Endothelial cell of umbilical vein (primary cell): ENCODE results near the gene L1CAM. TPM values are rescaled to one million over a fixed set of nuclear protein-coding genes. Genes with fewer than 3 reads are reported as not detected.

Source experiments
- BruUV-seq: library from RNA; stranded (reverse); fragments of 400-500 nt; replicated peaks from 2 replicates; lab custom pipeline; 2021; lab: Mats Ljungman, UMichigan
- CTCF ChIA-PET: fragments of 300-600, 350-600 bp; sonication (Branson Sonifier 250); formaldehyde crosslinking; loops from one replicate; lab custom pipeline; 2021; ENCODE audit warnings: antibody characterized with exemption, inconsistent platforms; lab: Charles Lee
- POLR2A ChIA-PET: fragments of 300-600, 350-600 bp; sonication (Branson Sonifier 250); formaldehyde crosslinking; loops from one replicate; lab custom pipeline; 2021; ENCODE audit warnings: antibody characterized with exemption, inconsistent platforms; lab: Charles Lee
- DNase-seq: peaks from one replicate; pipeline ENCODE4 v3.0.0-alpha.2; 2011; ENCODE audit warnings: low read depth, low spot score
- FAIRE-seq: peaks from 2 replicates; lab custom pipeline; 2011; peaks lifted over from hg19 to GRCh38; lab: Jason Lieb, UNC
- H2AFZ ChIP-seq: 2 replicates; pipeline ENCODE4 v1.6.0; 2012; ENCODE audit warnings: low read depth, low read length, control low read depth, inconsistent platforms
- H3K27ac ChIP-seq: 2 replicates; pipeline ENCODE4 v1.5.1; 2011; ENCODE audit warnings: low read depth, mild to moderate bottlenecking, control low read depth, low read length, moderate library complexity; ENCODE audit not compliant: insufficient read depth
- H3K27me3 ChIP-seq, 2 experiments: 2 replicates each; pipeline versions ENCODE4 v1.6.0 to v1.6.1; 2011; ENCODE audit warnings: low read length in 2 of 2, mixed read lengths in 1 of 2; ENCODE audit not compliant: control insufficient read depth in 2 of 2, insufficient read depth in 2 of 2
- H3K36me3 ChIP-seq, 2 experiments: 2 replicates in 1 of 2; 3 replicates in 1 of 2; pipeline ENCODE4 v1.5.1; 2011; ENCODE audit warnings: low read length in 2 of 2, mild to moderate bottlenecking in 1 of 2, moderate library complexity in 1 of 2; ENCODE audit not compliant: control insufficient read depth in 2 of 2, insufficient read depth in 2 of 2; ENCODE audit errors: extremely low read depth in 1 of 2
- H3K4me1 ChIP-seq: 3 replicates; pipeline ENCODE4 v1.5.1; 2011; ENCODE audit warnings: mild to moderate bottlenecking, low read length; ENCODE audit not compliant: control insufficient read depth, insufficient read depth; ENCODE audit errors: extremely low read depth
- H3K4me2 ChIP-seq: 2 replicates; pipeline ENCODE4 v1.6.1; 2011; ENCODE audit warnings: low read length, control low read depth, mixed read lengths; ENCODE audit not compliant: insufficient read depth
- H3K4me3 ChIP-seq, 3 experiments: fragments of 200-600 bp in 1 of 3; sonication (generic), shearing (Covaris generic) in 1 of 3; replicated peaks in 1 of 3; 2 replicates each; pipeline ENCODE4 v1.5.1; 2011 to 2016; ENCODE audit warnings: control low read depth in 3 of 3, low read length in 3 of 3, mild to moderate bottlenecking in 2 of 3, inconsistent platforms in 1 of 3, low read depth in 1 of 3, moderate library complexity in 1 of 3; ENCODE audit not compliant: insufficient read depth in 1 of 3
- H3K79me2 ChIP-seq: 2 replicates; pipeline ENCODE4 v1.6.0; 2012; ENCODE audit warnings: low read length, inconsistent platforms; ENCODE audit not compliant: control insufficient read depth, insufficient read depth
- H3K9ac ChIP-seq: replicated peaks from 2 replicates; pipeline ENCODE3; 2011; ENCODE audit warnings: low read length, control low read depth; ENCODE audit not compliant: insufficient read depth; ENCODE audit errors: extremely low read depth
- H3K9me1 ChIP-seq: replicated peaks from 3 replicates; pipeline ENCODE4 v1.6.0; 2011; ENCODE audit warnings: mild to moderate bottlenecking, low read length; ENCODE audit not compliant: control insufficient read depth, insufficient read depth; ENCODE audit errors: extremely low read depth
- H3K9me3 ChIP-seq: replicated peaks from 2 replicates; pipeline ENCODE4 v1.5.1; 2012; ENCODE audit warnings: low read length, inconsistent platforms; ENCODE audit not compliant: control insufficient read depth, insufficient read depth
- H4K20me1 ChIP-seq: replicated peaks from 2 replicates; pipeline ENCODE3; 2011; ENCODE audit warnings: mild to moderate bottlenecking, low read length; ENCODE audit not compliant: control insufficient read depth, insufficient read depth; ENCODE audit errors: extremely low read depth
- EZH2 ChIP-seq: IDR thresholded peaks from 2 replicates; pipeline ENCODE4 v1.6.1; 2012; ENCODE audit warnings: borderline replicate concordance, low read depth, mild to moderate bottlenecking, moderate library complexity, low read length, inconsistent platforms; ENCODE audit not compliant: severe bottlenecking
- FOS ChIP-seq: IDR thresholded peaks from 2 replicates; pipeline ENCODE4 v1.6.1; 2011; ENCODE audit warnings: mild to moderate bottlenecking, low read length, moderate library complexity, borderline replicate concordance; ENCODE audit not compliant: insufficient read depth
- GATA2 ChIP-seq: IDR thresholded peaks from 2 replicates; pipeline ENCODE4 v1.7.0; 2011; ENCODE audit warnings: low read depth, mild to moderate bottlenecking, moderate library complexity, mixed read lengths, low read length; ENCODE audit not compliant: insufficient read length, insufficient read depth
- JUN ChIP-seq: IDR thresholded peaks from 2 replicates; pipeline ENCODE4 v1.6.1; 2011; ENCODE audit warnings: borderline replicate concordance, low read depth; ENCODE audit not compliant: insufficient read length, insufficient read depth
- MYC ChIP-seq: IDR thresholded peaks from one replicate; pipeline ENCODE4 v1.6.1; 2011; ENCODE audit warnings: mild to moderate bottlenecking, low read depth, low read length
- POLR2A ChIP-seq: IDR thresholded peaks from 2 replicates; pipeline ENCODE4 v1.6.1; 2012; ENCODE audit warnings: low read depth, mild to moderate bottlenecking, control low read depth, low read length
- POLR2AphosphoS5 ChIP-seq: IDR thresholded peaks from 2 replicates; pipeline ENCODE4 v1.6.1; 2012; ENCODE audit warnings: low read depth, mild to moderate bottlenecking, control low read depth, low read length, moderate library complexity; ENCODE audit not compliant: insufficient read depth
- dilution Hi-C: fragments of 300-500 bp; cut with MboI; formaldehyde crosslinking; loops from one replicate; pipeline ENCODE4 v1.15.0; 2019; ENCODE audit warnings: low sequenced_read_pairs; ENCODE audit not compliant: extremely low pct_ligation_motif_present
- intact Hi-C: fragments of 100-400 bp; cut with micrococcal nuclease; formaldehyde crosslinking; loops from one replicate; pipeline ENCODE4 v1.10.0; 2022
- polyA plus RNA-seq, 4 experiments: library from polyadenylated mRNA; depleted of rRNA in 3 of 4; stranded (reverse) in 3 of 4; unstranded in 1 of 4; fragments of >200 nt; gene quantifications; 2 replicates each; pipeline versions ENCODE4 v1.2.1 to v1.2.3, GENCODE V29; 2011 to 2012; ENCODE audit warnings: missing spikeins in 1 of 4
- total RNA-seq: library from RNA; stranded (reverse); gene quantifications from 2 replicates; pipeline ENCODE4 v1.2.3, GENCODE V29; 2021
- TF ChIP-seq, protein P1 (sequence below): IDR thresholded peaks from 2 replicates; pipeline ENCODE4 v1.6.1; 2011; ENCODE audit not compliant: insufficient read depth, insufficient read length
- TF ChIP-seq, protein P2 (sequence below), 2 donors: IDR thresholded peaks; 1 replicate in 1 of 2; 2 replicates in 1 of 2; pipeline ENCODE4 v1.5.1; 2011; ENCODE audit warnings: low read length in 2 of 2, mild to moderate bottlenecking in 2 of 2, moderate library complexity in 2 of 2, control low read depth in 1 of 2, inconsistent platforms in 1 of 2, low read depth in 1 of 2; ENCODE audit not compliant: insufficient read depth in 1 of 2; ENCODE audit errors: extremely low read depth in 1 of 2

Gene L1CAM
- total and polyA plus RNA-seq, 2 donors (not counting 3 experiments of a cell fraction or from before 2014, with no cell fraction given): 0.01 TPM; not detected in 1

DNA sequence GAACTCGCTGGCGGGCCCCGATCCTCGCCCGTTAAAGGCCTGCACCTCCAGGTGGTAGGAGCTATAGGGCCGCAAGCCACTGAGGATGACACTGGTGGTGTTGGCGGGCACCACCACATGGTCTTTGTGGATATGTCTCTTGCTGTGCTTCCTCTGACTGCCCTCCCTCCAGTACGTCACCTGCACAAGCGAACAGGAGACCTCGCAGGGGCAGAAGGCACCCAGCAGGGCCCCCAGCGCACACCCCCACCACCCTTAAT is 20.7 kb downstream of the L1CAM start:
- Histone ChIP-seq H4K20me1 (no peaks in the 10 kb centered on the region), H3K4me3 (no peak overlapping the region), H3K9ac (no peak overlapping the region), H2AFZ (no peak overlapping the region), H3K4me1 (no peaks in the 10 kb centered on the region), H3K36me3 (no peaks in the 10 kb centered on the region), H3K27me3 (no peaks in the 10 kb centered on the region), H3K9me3 (no peaks in the 10 kb centered on the region), H3K79me2 (no peaks in the 10 kb centered on the region), H3K4me2 (no peak overlapping the region), H3K27ac (no peak overlapping the region), H3K9me1 (no peaks in the 10 kb centered on the region)
- no TSS peak for BruUV-seq
- ChIA-PET CTCF (no interaction called here), POLR2A (no interaction called here)
- DNase-seq (no peak), FAIRE-seq (no peak)
- dilution Hi-C loops: no loop called here
- intact Hi-C loops: no loop called here
- TF ChIP-seq FOS (no peak), POLR2A (no peak), JUN (no peak), MYC (no peak)

- Histone ChIP-seq H3K9ac (no peak overlapping the region), H3K4me1 (no peaks in the 10 kb centered on the region), H3K9me3 (no peaks in the 10 kb centered on the region), H3K4me2 (no peak overlapping the region), H3K9me1 (no peaks in the 10 kb centered on the region), H3K27ac (no peak overlapping the region), H3K79me2 (no peaks in the 10 kb centered on the region), H3K27me3 (no peaks in the 10 kb centered on the region), H4K20me1 (no peaks in the 10 kb centered on the region), H3K4me3 (no peak overlapping the region), H2AFZ (no peak overlapping the region), H3K36me3 (no peaks in the 10 kb centered on the region)
- ChIA-PET CTCF (no interaction called here), POLR2A (no interaction called here)
- no TSS peak for BruUV-seq
- no peak for TF ChIP-seq POLR2AphosphoS5
- TF ChIP-seq GATA2: no peak
- no peak for TF ChIP-seq MYC
- no peak for TF ChIP-seq JUN
- TF ChIP-seq POLR2A: no peak
- TF ChIP-seq, protein P1, sequence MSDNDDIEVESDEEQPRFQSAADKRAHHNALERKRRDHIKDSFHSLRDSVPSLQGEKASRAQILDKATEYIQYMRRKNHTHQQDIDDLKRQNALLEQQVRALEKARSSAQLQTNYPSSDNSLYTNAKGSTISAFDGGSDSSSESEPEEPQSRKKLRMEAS: no peak
- no peak for TF ChIP-seq EZH2
- TF ChIP-seq FOS: no peak
- TF ChIP-seq, protein P2, sequence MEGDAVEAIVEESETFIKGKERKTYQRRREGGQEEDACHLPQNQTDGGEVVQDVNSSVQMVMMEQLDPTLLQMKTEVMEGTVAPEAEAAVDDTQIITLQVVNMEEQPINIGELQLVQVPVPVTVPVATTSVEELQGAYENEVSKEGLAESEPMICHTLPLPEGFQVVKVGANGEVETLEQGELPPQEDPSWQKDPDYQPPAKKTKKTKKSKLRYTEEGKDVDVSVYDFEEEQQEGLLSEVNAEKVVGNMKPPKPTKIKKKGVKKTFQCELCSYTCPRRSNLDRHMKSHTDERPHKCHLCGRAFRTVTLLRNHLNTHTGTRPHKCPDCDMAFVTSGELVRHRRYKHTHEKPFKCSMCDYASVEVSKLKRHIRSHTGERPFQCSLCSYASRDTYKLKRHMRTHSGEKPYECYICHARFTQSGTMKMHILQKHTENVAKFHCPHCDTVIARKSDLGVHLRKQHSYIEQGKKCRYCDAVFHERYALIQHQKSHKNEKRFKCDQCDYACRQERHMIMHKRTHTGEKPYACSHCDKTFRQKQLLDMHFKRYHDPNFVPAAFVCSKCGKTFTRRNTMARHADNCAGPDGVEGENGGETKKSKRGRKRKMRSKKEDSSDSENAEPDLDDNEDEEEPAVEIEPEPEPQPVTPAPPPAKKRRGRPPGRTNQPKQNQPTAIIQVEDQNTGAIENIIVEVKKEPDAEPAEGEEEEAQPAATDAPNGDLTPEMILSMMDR (IDR thresholded peaks at IDR 0.05; ENCODE audit: extremely low read depth in 1 of 2, insufficient read depth in 1 of 2, low read depth in 1 of 2, low read length in 2 of 2): no peak
- FAIRE-seq: no peak
- DNase-seq: no peak
- intact Hi-C loops: no loop called here
- dilution Hi-C loops: no loop called here
These were observed 21.2 kb downstream of the L1CAM start for GRCh38 chrX:153864561-153865320.
